ENCODE data around the gene C10orf105. TPM values are rescaled to one million over a fixed set of nuclear protein-coding genes. Genes with fewer than 3 reads are reported as not detected.
A peak's percentile ranks its signal among the peaks of the same experiment; 100 is the strongest.

C10orf105 gene
- total RNA-seq (under 1 TPM; 0.36 to 0.42 TPM), polyA plus RNA-seq (not detected)
- long read RNA-seq, donor 1, partial matches to known transcripts = 0 of 4 reads
- long read RNA-seq, donor 1, other reads (novel, unspliced or antisense) = 4 of 4 reads
- long read RNA-seq, donor 2, partial matches to known transcripts = 0 of 3 reads
- long read RNA-seq, donor 2, other reads (novel, unspliced or antisense) = 3 of 3 reads

DNA sequence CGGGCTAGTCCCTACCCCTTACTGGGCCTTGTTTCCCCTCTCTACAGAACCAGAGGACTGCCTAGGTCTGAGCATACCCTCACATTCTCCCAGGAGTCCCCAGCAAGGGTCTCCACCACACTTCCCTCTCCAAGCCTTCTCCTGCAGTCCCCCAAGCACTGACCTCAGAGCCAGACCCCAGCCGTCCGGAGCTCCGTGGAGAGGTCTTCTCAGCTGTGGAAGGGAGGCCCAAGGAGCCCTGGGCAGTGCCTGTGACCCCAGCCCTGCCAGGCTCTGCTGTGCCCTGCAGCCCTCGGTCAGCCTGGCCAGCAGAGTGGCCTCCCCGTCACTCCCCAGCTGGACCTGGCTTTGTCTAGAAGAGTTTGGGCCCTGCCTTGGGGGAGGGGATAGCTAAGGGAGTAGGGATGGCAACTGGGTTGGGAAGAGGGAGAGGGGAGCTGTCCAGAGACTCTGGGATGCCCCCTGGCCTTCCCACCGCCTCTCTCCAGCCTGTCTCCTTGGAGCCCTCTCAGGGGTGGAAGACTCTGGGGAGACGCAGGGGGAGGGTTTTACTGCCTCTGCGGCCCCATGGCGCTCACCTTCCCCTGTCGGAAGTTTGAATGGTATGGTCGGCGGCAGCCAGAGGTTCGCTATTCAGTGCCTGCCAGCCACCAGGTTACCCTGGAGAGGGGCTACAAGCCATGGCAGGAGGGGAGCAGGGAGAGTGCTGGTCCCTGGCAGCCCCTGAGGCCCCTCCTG, at the start of gene C10orf105:
Gene C10orf105, minus strand, starts transcription at position 315 of the 738 bp plus-strand sequence. CDS start 3,441 bp downstream, outside the sequence.
- no peaks in the 10 kb centered on the region for H3K4me1 ChIP-seq (ENCODE audit: control insufficient read depth in 1 of 2, insufficient read depth in 2 of 2, low read length in 2 of 2)
- no peaks in the 10 kb centered on the region for H3K9me3 ChIP-seq (ENCODE audit: control insufficient read depth, low read length)
- ATAC-seq (ENCODE audit: low FRiP score) = peak; percentile 8
- WGBS, 2 donors = 93 to 94% methylated on average over 14 of the region's 14 CpGs
- H3K27me3 ChIP-seq (ENCODE audit: control insufficient read depth in 1 of 2, insufficient read depth in 2 of 2, low read length in 1 of 2) = no peaks in the 10 kb centered on the region
- H3K27ac ChIP-seq (ENCODE audit: low read depth in 1 of 2, low read length in 2 of 2) = no peak within 1 kb of the TSS
- no peaks in the 10 kb centered on the region for H3K36me3 ChIP-seq (ENCODE audit: control insufficient read depth in 1 of 2, insufficient read depth in 2 of 2, low read length in 1 of 2)
- H3K4me3 ChIP-seq (ENCODE audit: low read length in 2 of 2) = no peak within 1 kb of the TSS
- peak in 1 of 2 donors; percentile 43 for DNase-seq
- intact Hi-C loops (cut with DNase I) = no loop called here

GRCh38 chr10:71767420-71768035, 48.0 kb upstream of the C10orf105 start:
- Histone ChIP-seq H3K4me3 (ENCODE audit: low read length in 2 of 2) (no peak overlapping the region), H3K4me1 (ENCODE audit: control insufficient read depth in 1 of 2, insufficient read depth in 2 of 2, low read length in 2 of 2) (peaks cover 0 to 8% of the 10 kb centered on the region in 2 donors), H3K9me3 (ENCODE audit: control insufficient read depth, low read length) (no peaks in the 10 kb centered on the region), H3K27me3 (ENCODE audit: control insufficient read depth in 1 of 2, insufficient read depth in 2 of 2, low read length in 1 of 2) (no peaks in the 10 kb centered on the region), H3K36me3 (ENCODE audit: control insufficient read depth in 1 of 2, insufficient read depth in 2 of 2, low read length in 1 of 2) (no peaks in the 10 kb centered on the region), H3K27ac (ENCODE audit: low read depth in 1 of 2, low read length in 2 of 2) (peak overlapping the region; percentile 34 to 72)
- DNase-seq (peak in 1 of 2 donors; percentile 73), ATAC-seq (ENCODE audit: low FRiP score) (peak; percentile 1)
- intact Hi-C loops (cut with DNase I) = loop anchor here in 1 of 2 donors (5.0 kb wide), 1 partner anchor 55 kb away; no protein-coding TSS in a partner anchor
- 43 to 46% methylated on average over 10 of the region's 10 CpGs for WGBS, 2 donors

DNA sequence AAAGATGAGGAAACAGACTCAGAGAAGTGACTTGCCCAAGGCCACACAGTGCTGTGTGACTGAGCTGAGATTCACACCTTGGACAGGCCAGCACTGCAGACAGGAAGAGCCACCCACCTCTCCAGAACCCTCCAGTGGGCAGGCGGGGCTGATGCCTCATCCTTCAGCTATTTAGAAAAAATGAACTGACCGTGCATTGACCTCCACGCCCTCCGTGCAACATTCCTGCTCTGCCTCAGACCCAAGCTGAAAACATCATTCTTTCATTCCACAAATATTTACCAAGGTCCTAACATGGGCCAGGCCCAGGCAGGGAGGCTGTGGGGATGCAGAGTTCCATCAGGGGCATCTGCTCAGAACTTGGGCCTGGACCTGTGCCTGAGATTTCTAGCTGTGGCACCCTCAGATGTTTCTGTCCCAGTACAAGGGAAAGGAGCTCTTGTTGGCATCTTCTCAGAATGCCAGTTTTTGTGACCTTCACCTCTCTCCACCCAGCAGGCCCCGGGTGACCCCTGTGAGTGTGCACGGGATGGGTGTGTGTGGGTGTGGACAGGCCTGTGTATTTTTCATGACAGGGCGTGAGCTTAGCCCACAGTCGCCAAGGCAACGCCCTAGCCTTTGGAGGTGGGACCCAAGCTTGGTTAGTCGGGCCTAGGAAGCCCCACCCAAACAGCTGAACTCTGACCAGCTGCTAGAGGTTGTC, 47.3 kb upstream of the C10orf105 start:
- 47 to 60% methylated on average over 10 of the region's 10 CpGs for WGBS, 2 donors
- no peak overlapping the region for H3K4me3 ChIP-seq (ENCODE audit: low read length in 2 of 2)
- no peaks in the 10 kb centered on the region for H3K27me3 ChIP-seq (ENCODE audit: control insufficient read depth in 1 of 2, insufficient read depth in 2 of 2, low read length in 1 of 2)
- H3K27ac ChIP-seq (ENCODE audit: low read depth in 1 of 2, low read length in 2 of 2) = peak overlapping the region; percentile 34 to 80
- peaks cover 0 to 7% of the 10 kb centered on the region in 2 donors for H3K4me1 ChIP-seq (ENCODE audit: control insufficient read depth in 1 of 2, insufficient read depth in 2 of 2, low read length in 2 of 2)
- intact Hi-C loops (cut with DNase I) = loop anchor here in 1 of 2 donors (5.0 kb wide), 1 partner anchor 55 kb away; no protein-coding TSS in a partner anchor
- ATAC-seq (ENCODE audit: low FRiP score) (peak; percentile 61), DNase-seq (peak; percentile 81 to 90)
- H3K36me3 ChIP-seq (ENCODE audit: control insufficient read depth in 1 of 2, insufficient read depth in 2 of 2, low read length in 1 of 2) = no peaks in the 10 kb centered on the region
- no peaks in the 10 kb centered on the region for H3K9me3 ChIP-seq (ENCODE audit: control insufficient read depth, low read length)

DNA sequence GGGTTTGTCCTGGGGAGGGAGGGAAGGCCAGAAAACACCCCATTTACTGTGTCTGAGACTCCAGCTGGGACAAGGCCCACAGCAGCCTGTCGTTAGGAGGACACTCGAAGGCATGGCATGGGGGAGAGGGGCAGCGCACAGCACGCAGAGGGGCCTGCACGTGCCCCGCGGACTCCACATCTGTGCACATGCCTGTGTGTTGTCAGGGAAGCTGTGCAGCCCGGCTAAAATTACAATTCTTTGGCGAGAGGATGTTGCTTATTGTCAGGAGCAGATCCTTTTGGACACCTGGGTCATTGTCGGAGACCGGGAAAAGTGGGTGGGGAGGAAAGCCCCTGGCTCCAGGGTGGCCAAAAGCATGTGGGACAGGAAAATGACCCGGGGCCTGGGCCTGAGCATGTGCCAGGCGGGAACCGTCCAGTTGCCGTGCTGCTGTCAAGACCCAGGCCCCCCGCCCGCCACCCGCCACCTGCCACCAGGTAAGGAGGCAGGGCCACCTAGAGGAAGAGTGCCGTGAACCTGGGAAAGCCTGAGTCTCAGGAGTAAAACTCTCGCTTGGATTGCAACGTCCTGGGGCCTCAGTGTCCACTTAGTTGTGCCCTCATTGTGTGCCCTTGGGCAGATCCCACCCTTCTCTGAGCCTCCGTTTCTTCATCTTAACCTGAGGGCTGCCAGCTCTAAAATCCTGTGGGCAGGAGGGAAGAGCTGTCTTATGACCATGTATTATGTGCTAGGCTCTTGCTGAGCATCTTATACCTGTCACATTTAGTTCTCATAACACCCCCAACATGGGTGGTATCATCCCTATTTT, 46.5 kb upstream of the C10orf105 start:
- 90 to 92% methylated on average over 22 of the region's 22 CpGs for WGBS, 2 donors
- Histone ChIP-seq H3K27me3 (ENCODE audit: control insufficient read depth in 1 of 2, insufficient read depth in 2 of 2, low read length in 1 of 2) (no peaks in the 10 kb centered on the region), H3K27ac (ENCODE audit: low read depth in 1 of 2, low read length in 2 of 2) (peak overlapping the region in 1 of 2 donors; percentile 80), H3K4me1 (ENCODE audit: control insufficient read depth in 1 of 2, insufficient read depth in 2 of 2, low read length in 2 of 2) (peaks cover 0 to 6% of the 10 kb centered on the region in 2 donors), H3K9me3 (ENCODE audit: control insufficient read depth, low read length) (no peaks in the 10 kb centered on the region), H3K4me3 (ENCODE audit: low read length in 2 of 2) (no peak overlapping the region), H3K36me3 (ENCODE audit: control insufficient read depth in 1 of 2, insufficient read depth in 2 of 2, low read length in 1 of 2) (peaks cover 0 to 3% of the 10 kb centered on the region in 2 donors)
- DNase-seq = no peak
- ATAC-seq (ENCODE audit: low FRiP score) = no peak
- intact Hi-C loops (cut with DNase I) = loop anchor here in 1 of 2 donors (5.0 kb wide), 1 partner anchor 54 kb away; no protein-coding TSS in a partner anchor

DNA sequence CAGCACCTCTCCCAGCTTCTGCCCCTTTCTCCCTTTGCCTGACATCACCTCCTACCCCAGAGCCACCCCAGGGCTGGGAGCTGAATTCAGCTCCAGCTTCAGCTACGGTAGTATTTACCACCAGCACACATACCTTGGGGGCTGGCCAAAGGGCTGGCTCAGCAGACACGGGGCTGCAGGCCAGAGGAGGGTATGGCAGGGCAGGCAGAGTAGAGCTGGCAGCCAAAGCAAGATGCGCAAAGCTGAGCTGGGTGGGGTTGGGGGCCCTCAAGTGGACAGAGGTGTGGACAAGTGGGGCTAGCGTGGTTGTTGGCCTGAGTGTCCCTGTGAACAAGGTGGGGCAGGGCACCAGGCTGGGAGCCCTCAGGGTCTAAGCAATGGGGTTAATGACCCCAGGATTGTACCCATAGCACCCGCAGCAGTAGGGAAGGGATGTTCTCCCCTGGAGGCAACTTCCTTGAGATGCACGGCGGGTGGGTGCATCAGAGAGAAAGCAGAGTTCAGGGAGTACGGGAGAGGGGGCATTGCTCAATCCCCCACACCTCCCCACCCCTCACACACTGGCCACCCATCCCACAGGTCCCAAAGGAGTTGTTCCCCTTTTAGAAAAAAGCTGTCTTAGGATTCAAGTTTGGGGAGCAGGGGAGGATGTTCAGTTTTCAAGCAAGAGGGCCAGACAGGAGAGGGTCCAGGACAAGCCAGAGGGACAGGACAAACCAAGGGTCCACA, 45.8 kb upstream of the C10orf105 start:
- DNase-seq (peak; percentile 77 to 88), ATAC-seq (ENCODE audit: low FRiP score) (no peak)
- H3K36me3 ChIP-seq (ENCODE audit: control insufficient read depth in 1 of 2, insufficient read depth in 2 of 2, low read length in 1 of 2) = peaks cover 0 to 3% of the 10 kb centered on the region in 2 donors
- WGBS, 2 donors = 41 to 48% methylated on average over 8 of the region's 8 CpGs
- peak overlapping the region in 1 of 2 donors; percentile 80 for H3K27ac ChIP-seq (ENCODE audit: low read depth in 1 of 2, low read length in 2 of 2)
- intact Hi-C loops (cut with DNase I) = loop anchor here in 1 of 2 donors (5.0 kb wide), 1 partner anchor 53 kb away; no protein-coding TSS in a partner anchor
- peaks cover 0 to 6% of the 10 kb centered on the region in 2 donors for H3K4me1 ChIP-seq (ENCODE audit: control insufficient read depth in 1 of 2, insufficient read depth in 2 of 2, low read length in 2 of 2)
- H3K27me3 ChIP-seq (ENCODE audit: control insufficient read depth in 1 of 2, insufficient read depth in 2 of 2, low read length in 1 of 2) = no peaks in the 10 kb centered on the region
- no peak overlapping the region for H3K4me3 ChIP-seq (ENCODE audit: low read length in 2 of 2)
- no peaks in the 10 kb centered on the region for H3K9me3 ChIP-seq (ENCODE audit: control insufficient read depth, low read length)

DNA sequence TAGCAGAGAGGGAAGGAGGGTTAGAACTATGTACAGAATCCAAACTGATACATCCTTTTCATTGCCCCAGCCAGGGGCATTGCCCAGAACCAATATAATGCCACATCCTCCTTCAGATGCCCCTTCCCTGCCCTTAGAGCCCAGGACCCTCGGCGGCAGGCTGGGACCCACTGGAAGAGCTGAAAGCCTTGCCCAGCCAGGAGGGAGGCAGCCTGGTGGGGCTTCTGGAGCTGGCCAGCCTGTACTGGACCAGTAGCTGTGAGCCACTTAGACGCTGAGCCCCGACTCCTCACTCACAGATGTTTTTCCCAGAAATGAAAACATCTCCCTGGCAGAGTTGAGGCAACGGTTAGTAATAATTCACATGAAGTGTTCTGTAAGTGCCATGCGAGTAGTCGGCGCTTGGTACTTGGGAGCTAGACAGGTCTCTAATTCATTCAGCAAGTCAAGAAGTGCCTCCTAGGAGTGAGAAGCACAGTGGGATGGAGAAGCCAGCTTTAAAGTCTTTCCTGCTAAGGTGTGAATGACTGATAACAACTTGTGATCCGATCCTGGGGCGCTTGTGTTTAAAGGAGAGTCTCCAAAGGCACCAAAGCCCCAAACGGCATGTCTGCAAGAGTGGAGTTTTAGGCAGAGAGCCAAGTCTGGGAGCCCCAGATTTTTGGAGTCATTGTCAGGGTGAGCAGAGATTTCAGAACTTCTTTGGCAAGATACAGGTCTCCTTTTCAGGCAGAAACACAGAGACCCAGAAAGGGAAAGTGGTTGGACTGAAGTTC, 44.0 kb upstream of the C10orf105 start:
- Histone ChIP-seq H3K4me3 (ENCODE audit: low read length in 2 of 2) (no peak overlapping the region), H3K9me3 (ENCODE audit: control insufficient read depth, low read length) (no peaks in the 10 kb centered on the region), H3K27me3 (ENCODE audit: control insufficient read depth in 1 of 2, insufficient read depth in 2 of 2, low read length in 1 of 2) (no peaks in the 10 kb centered on the region), H3K27ac (ENCODE audit: low read depth in 1 of 2, low read length in 2 of 2) (no peak overlapping the region), H3K4me1 (ENCODE audit: control insufficient read depth in 1 of 2, insufficient read depth in 2 of 2, low read length in 2 of 2) (peaks cover 0 to 2% of the 10 kb centered on the region in 2 donors), H3K36me3 (ENCODE audit: control insufficient read depth in 1 of 2, insufficient read depth in 2 of 2, low read length in 1 of 2) (peaks cover 0 to 3% of the 10 kb centered on the region in 2 donors)
- ATAC-seq (ENCODE audit: low FRiP score) (no peak), DNase-seq (no peak)
- WGBS, 2 donors = 80 to 85% methylated on average over 11 of the region's 11 CpGs
- intact Hi-C loops (cut with DNase I) = no loop called here

- WGBS, 2 donors = 95 to 98% methylated on average over 5 of the region's 5 CpGs
- DNase-seq (no peak), ATAC-seq (ENCODE audit: low FRiP score) (no peak)
- Histone ChIP-seq H3K27me3 (ENCODE audit: control insufficient read depth in 1 of 2, insufficient read depth in 2 of 2, low read length in 1 of 2) (no peaks in the 10 kb centered on the region), H3K4me1 (ENCODE audit: control insufficient read depth in 1 of 2, insufficient read depth in 2 of 2, low read length in 2 of 2) (peaks cover 0 to 2% of the 10 kb centered on the region in 2 donors), H3K9me3 (ENCODE audit: control insufficient read depth, low read length) (no peaks in the 10 kb centered on the region), H3K36me3 (ENCODE audit: control insufficient read depth in 1 of 2, insufficient read depth in 2 of 2, low read length in 1 of 2) (peaks cover 0 to 5% of the 10 kb centered on the region in 2 donors), H3K4me3 (ENCODE audit: low read length in 2 of 2) (no peak overlapping the region), H3K27ac (ENCODE audit: low read depth in 1 of 2, low read length in 2 of 2) (no peak overlapping the region)
- intact Hi-C loops (cut with DNase I) = no loop called here
These were observed 42.7 kb upstream of the C10orf105 start for GRCh38 chr10:71762324-71762723.
